ENCODE measurements around the gene NPC2.

Gene NPC2

GRCh38 chr14:74528406-74528805 lies 35.3 kb upstream of the NPC2 start:
- H3K4me3 Mint-ChIP-seq = no peak overlapping the region
- H3K9me3 Mint-ChIP-seq = no peaks in the 10 kb centered on the region
- H3K27ac Mint-ChIP-seq = no peak overlapping the region
- no peak for TF ChIP-seq CTCF (IDR thresholded peaks at IDR 0.05; ENCODE audit: unreplicated experiment in 3 of 3)
- no peaks in the 10 kb centered on the region for H3K36me3 Mint-ChIP-seq (ENCODE audit: low read depth)
- H3K27me3 Mint-ChIP-seq (ENCODE audit: low read depth) = no peaks in the 10 kb centered on the region
- H3K4me1 Mint-ChIP-seq = peaks cover 17% of the 10 kb centered on the region

GRCh38 chr14:74527736-74528280 lies 34.7 kb upstream of the NPC2 start:
- Mint-ChIP-seq H3K9me3 (no peaks in the 10 kb centered on the region), H3K27ac (no peak overlapping the region), H3K4me3 (no peak overlapping the region), H3K4me1 (peaks cover 17% of the 10 kb centered on the region), H3K27me3 (ENCODE audit: low read depth) (no peaks in the 10 kb centered on the region), H3K36me3 (ENCODE audit: low read depth) (no peaks in the 10 kb centered on the region)
- no peak for TF ChIP-seq CTCF (IDR thresholded peaks at IDR 0.05; ENCODE audit: unreplicated experiment in 3 of 3)

GRCh38 chr14:74526854-74527585 lies 33.9 kb upstream of the NPC2 start:
- Mint-ChIP-seq H3K4me3 (no peak overlapping the region), H3K36me3 (ENCODE audit: low read depth) (no peaks in the 10 kb centered on the region), H3K4me1 (peaks cover 17% of the 10 kb centered on the region), H3K27me3 (ENCODE audit: low read depth) (no peaks in the 10 kb centered on the region), H3K9me3 (no peaks in the 10 kb centered on the region), H3K27ac (no peak overlapping the region)
- TF ChIP-seq CTCF (IDR thresholded peaks at IDR 0.05; ENCODE audit: unreplicated experiment in 3 of 3) = no peak

- Mint-ChIP-seq H3K27me3 (ENCODE audit: low read depth) (no peaks in the 10 kb centered on the region), H3K4me3 (no peak overlapping the region), H3K36me3 (ENCODE audit: low read depth) (no peaks in the 10 kb centered on the region), H3K9me3 (no peaks in the 10 kb centered on the region), H3K4me1 (peaks cover 17% of the 10 kb centered on the region), H3K27ac (peak overlapping the region in 2 of 3 experiments; percentile 52 to 54)
- TF ChIP-seq CTCF (IDR thresholded peaks at IDR 0.05; ENCODE audit: unreplicated experiment in 3 of 3) = no peak
These were observed 32.3 kb upstream of the NPC2 start for GRCh38 chr14:74525361-74525851.

- TF ChIP-seq CTCF (IDR thresholded peaks at IDR 0.05; ENCODE audit: unreplicated experiment in 3 of 3) = no peak
- no peak overlapping the region for H3K4me3 Mint-ChIP-seq
- H3K9me3 Mint-ChIP-seq = no peaks in the 10 kb centered on the region
- peaks cover 17% of the 10 kb centered on the region for H3K4me1 Mint-ChIP-seq
- H3K27me3 Mint-ChIP-seq (ENCODE audit: low read depth) = no peaks in the 10 kb centered on the region
- H3K36me3 Mint-ChIP-seq (ENCODE audit: low read depth) = no peaks in the 10 kb centered on the region
- H3K27ac Mint-ChIP-seq = peak overlapping the region in 1 of 3 experiments; percentile 54
These were observed 31.7 kb upstream of the NPC2 start for GRCh38 chr14:74524812-74525135.
